Keratinocyte (primary cell): ENCODE measurements around the gene RPL13A. TPM values are rescaled to one million over a fixed set of nuclear protein-coding genes. Genes with fewer than 3 reads are reported as not detected.

Experiments
- DNase-seq: peaks from one replicate; pipeline ENCODE4 v3.0.0-alpha.2; 2011; ENCODE audit warnings: low read depth, missing footprints, low spot score
- FAIRE-seq: peaks from 2 replicates; lab custom pipeline; 2011; peaks lifted over from hg19 to GRCh38; lab: Jason Lieb, UNC
- H2AFZ ChIP-seq: 2 replicates; pipeline ENCODE4 v1.6.0; 2012; ENCODE audit warnings: low read length, control low read depth, inconsistent platforms; ENCODE audit not compliant: control insufficient read depth
- H3K27ac ChIP-seq: 2 replicates; pipeline ENCODE4 v1.5.1; 2011; ENCODE audit warnings: low read length; ENCODE audit not compliant: control insufficient read depth, insufficient read depth
- H3K27me3 ChIP-seq: 3 replicates; pipeline ENCODE4 v1.6.0; 2011; ENCODE audit warnings: low read length; ENCODE audit not compliant: control insufficient read depth, insufficient read depth; ENCODE audit errors: extremely low read depth
- H3K36me3 ChIP-seq, 2 experiments: 2 replicates in 1 of 2; 3 replicates in 1 of 2; pipeline ENCODE4 v1.5.1; 2011; ENCODE audit warnings: low read length in 2 of 2, mild to moderate bottlenecking in 1 of 2; ENCODE audit not compliant: control insufficient read depth in 2 of 2, insufficient read depth in 2 of 2; ENCODE audit errors: extremely low read depth in 1 of 2
- H3K4me1 ChIP-seq: 3 replicates; pipeline ENCODE4 v1.5.1; 2011; ENCODE audit warnings: low read length; ENCODE audit not compliant: control insufficient read depth, insufficient read depth; ENCODE audit errors: extremely low read depth
- H3K4me2 ChIP-seq: 3 replicates; pipeline ENCODE4 v1.6.0; 2011; ENCODE audit warnings: low read depth, low read length; ENCODE audit not compliant: control insufficient read depth, insufficient read depth; ENCODE audit errors: extremely low read depth
- H3K4me3 ChIP-seq, 3 experiments: fragments of 200-600 bp in 1 of 3; sonication (generic) in 1 of 3; 2 replicates in 2 of 3; 3 replicates in 1 of 3; pipeline ENCODE4 v1.5.1; 2011 to 2016; ENCODE audit warnings: low read length in 3 of 3, mild to moderate bottlenecking in 3 of 3, control low read depth in 2 of 3, inconsistent platforms in 1 of 3, low read depth in 1 of 3, mixed read lengths in 1 of 3, mixed run types in 1 of 3, moderate library complexity in 1 of 3; ENCODE audit not compliant: control insufficient read depth in 2 of 3, insufficient read depth in 2 of 3; ENCODE audit errors: extremely low read depth in 1 of 3
- H3K79me2 ChIP-seq: 2 replicates; pipeline ENCODE4 v1.6.0; 2012; ENCODE audit warnings: low read length; ENCODE audit not compliant: control insufficient read depth, insufficient read depth
- H3K9ac ChIP-seq: 3 replicates; pipeline ENCODE4 v1.6.0; 2011; ENCODE audit warnings: low read length; ENCODE audit not compliant: control insufficient read depth, insufficient read depth; ENCODE audit errors: extremely low read depth
- H3K9me1 ChIP-seq: 3 replicates; pipeline ENCODE4 v1.6.0; 2011; ENCODE audit warnings: low read length; ENCODE audit not compliant: control insufficient read depth, insufficient read depth; ENCODE audit errors: extremely low read depth
- H3K9me3 ChIP-seq: 2 replicates; pipeline ENCODE4 v1.5.1; 2012; ENCODE audit warnings: low read depth, low read length; ENCODE audit not compliant: control insufficient read depth
- H4K20me1 ChIP-seq: 3 replicates; pipeline ENCODE4 v1.6.0; 2011; ENCODE audit warnings: low read length; ENCODE audit not compliant: control insufficient read depth, insufficient read depth; ENCODE audit errors: extremely low read depth
- CTCF ChIP-seq, 3 experiments: IDR thresholded peaks in 1 of 3; conservative IDR thresholded peaks in 1 of 3; optimal IDR thresholded peaks in 1 of 3; 2 replicates in 2 of 3; 3 replicates in 1 of 3; pipeline versions ENCODE3 to v1.5.1; 2011; ENCODE audit warnings: low read length in 3 of 3, mild to moderate bottlenecking in 3 of 3, moderate library complexity in 2 of 3, control low read depth in 1 of 3, inconsistent platforms in 1 of 3; ENCODE audit not compliant: insufficient read depth in 2 of 3; ENCODE audit errors: extremely low read depth in 1 of 3
- EZH2 ChIP-seq: IDR thresholded peaks from one replicate; pipeline ENCODE4 v1.6.1; 2012; ENCODE audit warnings: inconsistent platforms, mild to moderate bottlenecking, low read length, moderate library complexity
- dilution Hi-C: fragments of 300-500 bp; cut with MboI; formaldehyde crosslinking; loops from one replicate; pipeline ENCODE4 v1.7.0; 2020; ENCODE audit warnings: low sequenced_read_pairs; ENCODE audit not compliant: extremely low pct_ligation_motif_present
- polyA plus RNA-seq, 5 experiments: library from polyadenylated mRNA; depleted of rRNA in 3 of 5; stranded (reverse) in 3 of 5; stranded (forward) in 1 of 5; unstranded in 1 of 5; fragments of >200 nt; gene quantifications; 1 replicate in 1 of 5; 2 replicates in 3 of 5; 3 replicates in 1 of 5; pipeline versions ENCODE4 v1.2.1 to v1.2.3, GENCODE V29; 2011 to 2012; ENCODE audit warnings: missing spikeins in 2 of 5, low read depth in 1 of 5, low replicate concordance in 1 of 5

Gene RPL13A
- polyA plus RNA-seq, 1 donor (not counting 4 experiments of a cell fraction or from before 2014, with no cell fraction given): 3,383 TPM

DNA sequence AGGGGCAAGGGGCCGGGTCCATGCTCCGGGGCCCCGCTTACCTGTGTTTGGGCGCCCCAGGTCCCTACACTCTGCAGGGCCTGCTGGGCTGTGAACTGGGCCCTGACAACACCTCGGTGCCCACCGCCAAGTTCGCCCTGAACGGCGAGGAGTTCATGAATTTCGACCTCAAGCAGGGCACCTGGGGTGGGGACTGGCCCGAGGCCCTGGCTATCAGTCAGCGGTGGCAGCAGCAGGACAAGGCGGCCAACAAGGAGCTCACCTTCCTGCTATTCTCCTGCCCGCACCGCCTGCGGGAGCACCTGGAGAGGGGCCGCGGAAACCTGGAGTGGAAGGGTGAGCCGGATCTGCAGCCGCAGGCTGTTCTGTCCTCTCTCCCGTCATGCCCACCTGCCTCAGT is 26.7 kb downstream of the RPL13A start:
- H3K4me3 ChIP-seq: no peak overlapping the region
- FAIRE-seq: no peak

GRCh38 chr19:49515767-49516166 is 28.4 kb downstream of the RPL13A start:
- H3K36me3 ChIP-seq: no peaks in the 10 kb centered on the region
- no peak for TF ChIP-seq CTCF (optimal IDR thresholded peaks at IDR 0.05 in 1 of 3, IDR thresholded peaks at IDR 0.05 in 1 of 3, conservative IDR thresholded peaks at IDR 0.05 in 1 of 3; ENCODE audit: extremely low read depth in 1 of 3, insufficient read depth in 2 of 3, low read length in 3 of 3)
- no peak for TF ChIP-seq EZH2
- no peaks in the 10 kb centered on the region for H3K27me3 ChIP-seq
- no peak for DNase-seq
- H3K9ac ChIP-seq: no peak overlapping the region
- H3K4me2 ChIP-seq: no peak overlapping the region
- no peak for FAIRE-seq
- no peaks in the 10 kb centered on the region for H4K20me1 ChIP-seq
- no peaks in the 10 kb centered on the region for H3K79me2 ChIP-seq
- H3K27ac ChIP-seq: no peak overlapping the region
- peaks cover 9% of the 10 kb centered on the region for H3K4me1 ChIP-seq
- H3K4me3 ChIP-seq: no peak overlapping the region
- no peaks in the 10 kb centered on the region for H3K9me1 ChIP-seq
- H2AFZ ChIP-seq: no peak overlapping the region
- dilution Hi-C loops: no loop called here
- no peaks in the 10 kb centered on the region for H3K9me3 ChIP-seq

More for the DNA sequence above, 26.7 kb downstream of the RPL13A start:
- H3K36me3 ChIP-seq: no peaks in the 10 kb centered on the region
- peaks cover 9% of the 10 kb centered on the region for H3K4me1 ChIP-seq
- H3K9me1 ChIP-seq: no peaks in the 10 kb centered on the region
- H3K9me3 ChIP-seq: no peaks in the 10 kb centered on the region
- TF ChIP-seq EZH2 (no peak), CTCF (optimal IDR thresholded peaks at IDR 0.05 in 1 of 3, IDR thresholded peaks at IDR 0.05 in 1 of 3, conservative IDR thresholded peaks at IDR 0.05 in 1 of 3; ENCODE audit: extremely low read depth in 1 of 3, insufficient read depth in 2 of 3, low read length in 3 of 3) (no peak)
- H2AFZ ChIP-seq: no peak overlapping the region
- no peaks in the 10 kb centered on the region for H4K20me1 ChIP-seq
- H3K27ac ChIP-seq: no peak overlapping the region
- DNase-seq: no peak
- no peak overlapping the region for H3K9ac ChIP-seq
- H3K79me2 ChIP-seq: no peaks in the 10 kb centered on the region
- no peak overlapping the region for H3K4me2 ChIP-seq
- dilution Hi-C loops: no loop called here
- no peaks in the 10 kb centered on the region for H3K27me3 ChIP-seq
